Kidney epithelial cell (primary cell): ENCODE measurements around the gene PLIN3. TPM values are rescaled to one million over a fixed set of nuclear protein-coding genes. Genes with fewer than 3 reads are reported as not detected.
"Not testable (repeated sequence)": the region's sequence is repeated elsewhere in the genome, so short reads cannot be mapped to it uniquely, and the experiment has no call there.

Source experiments
- DNase-seq: peaks from one replicate; pipeline ENCODE4 v3.0.0-alpha.2; 2010; ENCODE audit warnings: low read depth
- H3K27me3 ChIP-seq: 2 replicates; pipeline ENCODE4 v1.6.0; 2011; ENCODE audit warnings: low read length; ENCODE audit not compliant: control insufficient read depth, insufficient read depth
- H3K36me3 ChIP-seq: 2 replicates; pipeline ENCODE4 v1.5.1; 2011; ENCODE audit warnings: low read length; ENCODE audit not compliant: control insufficient read depth, insufficient read depth
- H3K4me3 ChIP-seq: 2 replicates; pipeline ENCODE4 v1.5.1; 2011; ENCODE audit warnings: low read depth, mild to moderate bottlenecking, control low read depth, low read length
- CTCF ChIP-seq: IDR thresholded peaks from 2 replicates; pipeline ENCODE4 v1.5.1; 2011; ENCODE audit warnings: mild to moderate bottlenecking, moderate library complexity, low read length, control low read depth, inconsistent platforms; ENCODE audit not compliant: insufficient read depth, poor library complexity, severe bottlenecking
- total RNA-seq: library from RNA; depleted of rRNA; stranded (reverse); fragments of >200 nt; gene quantifications from 2 replicates; pipeline ENCODE4 v1.2.3, GENCODE V29; 2015

The PLIN3 gene
- total RNA-seq, 1 donor from 2014 or later, result 59.5 TPM

DNA sequence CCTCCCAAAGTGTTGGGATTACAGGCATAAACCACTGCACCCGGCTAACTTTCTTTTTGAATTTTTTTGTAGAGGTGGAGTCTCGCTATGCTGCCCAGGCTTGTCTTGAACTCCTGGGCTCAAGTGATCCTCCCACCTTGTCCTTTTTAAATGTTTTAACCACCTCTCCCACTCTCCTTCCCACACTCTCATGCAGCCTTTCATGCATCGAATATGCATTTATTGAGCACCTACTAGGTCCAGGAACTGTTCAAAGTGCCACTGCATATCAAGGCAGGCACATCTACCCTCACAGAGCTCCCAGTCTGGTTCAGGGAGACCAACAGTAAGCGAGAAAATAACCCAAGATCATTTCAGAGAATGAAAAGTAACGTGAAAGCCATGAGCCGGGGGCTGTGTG is 37.1 kb downstream of the PLIN3 start:
- no peak for DNase-seq
- H3K36me3 ChIP-seq, result no peaks in the 10 kb centered on the region
- no peaks in the 10 kb centered on the region for H3K27me3 ChIP-seq
- peak overlapping the region; percentile 98 for H3K4me3 ChIP-seq
- no peak for TF ChIP-seq CTCF

DNA sequence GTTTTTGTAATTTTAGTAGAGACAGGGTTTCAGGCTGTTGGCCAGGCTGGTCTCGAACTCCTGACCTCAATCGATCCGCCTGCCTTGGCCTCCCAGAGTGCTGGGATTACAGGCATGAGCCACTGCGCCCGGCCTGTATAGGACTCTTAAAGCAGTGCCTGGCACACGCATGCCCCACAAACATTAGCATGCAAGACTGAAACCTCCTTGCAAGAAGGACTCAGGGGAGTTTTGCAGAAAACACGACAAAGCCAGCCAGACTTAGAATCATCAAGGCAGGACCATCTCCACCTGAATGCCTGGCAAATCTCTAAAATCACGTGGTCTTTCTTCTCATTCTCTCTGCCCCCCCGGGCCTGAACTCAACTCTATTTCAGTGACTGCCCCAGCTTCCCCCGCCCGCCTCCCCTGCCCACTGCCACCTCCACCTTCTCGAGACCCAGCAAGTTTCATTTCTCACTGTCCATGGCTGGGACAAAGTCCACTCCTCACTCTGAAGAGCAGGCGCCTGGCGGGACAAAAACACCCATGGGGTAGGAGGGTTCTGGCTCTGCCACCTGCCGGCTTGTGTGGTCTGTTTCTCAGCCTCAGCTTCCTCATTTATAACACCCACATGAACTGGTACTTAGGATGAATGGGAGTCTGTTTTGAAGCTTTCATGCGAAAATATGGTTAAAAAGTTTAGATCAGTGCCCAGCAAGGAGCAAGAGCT is 38.3 kb downstream of the PLIN3 start:
- H3K36me3 ChIP-seq, result no peaks in the 10 kb centered on the region
- TF ChIP-seq CTCF, result no peak
- no peak overlapping the region for H3K4me3 ChIP-seq
- no peak for DNase-seq
- no peaks in the 10 kb centered on the region for H3K27me3 ChIP-seq

GRCh38 chr19:4823577-4823976 is 43.9 kb downstream of the PLIN3 start:
- no peak for DNase-seq
- no peak for TF ChIP-seq CTCF
- H3K36me3 ChIP-seq, result no peaks in the 10 kb centered on the region
- no peak overlapping the region for H3K4me3 ChIP-seq
- no peaks in the 10 kb centered on the region for H3K27me3 ChIP-seq

GRCh38 chr19:4822354-4822753 is 45.1 kb downstream of the PLIN3 start:
- DNase-seq, H3K36me3 ChIP-seq, H3K4me3 ChIP-seq, H3K27me3 ChIP-seq: not testable (repeated sequence)

DNA sequence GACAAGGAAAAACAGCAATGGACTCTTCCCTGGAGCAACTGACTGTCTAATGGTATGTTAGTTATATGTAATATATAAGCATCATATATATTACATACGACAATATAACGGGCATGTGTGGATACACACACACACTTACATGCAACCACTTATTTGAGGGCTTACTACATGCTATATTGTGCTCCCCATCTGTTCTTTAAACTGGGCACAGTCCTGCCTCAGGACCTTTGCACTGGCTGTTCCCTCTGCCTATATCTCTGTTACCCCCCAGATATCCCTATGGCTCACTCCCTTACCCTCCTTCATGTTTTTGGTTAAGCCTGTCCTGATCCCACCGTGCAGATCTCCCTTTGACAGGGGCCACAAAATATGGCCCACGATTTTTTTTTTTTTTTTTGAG is 46.2 kb downstream of the PLIN3 start:
- Histone ChIP-seq H3K27me3 (no peaks in the 10 kb centered on the region), H3K4me3 (no peak overlapping the region), H3K36me3 (peaks cover 2% of the 10 kb centered on the region)
- TF ChIP-seq CTCF, result no peak
- DNase-seq, result no peak

GRCh38 chr19:4817467-4818277 is 49.8 kb downstream of the PLIN3 start:
- no peak for DNase-seq
- Histone ChIP-seq H3K36me3 (peaks cover 2% of the 10 kb centered on the region), H3K27me3 (no peaks in the 10 kb centered on the region), H3K4me3 (no peak overlapping the region)
- TF ChIP-seq CTCF, result no peak
